ENCODE data around the gene RRAS2.
"Not testable (repeated sequence)": the region's sequence is repeated elsewhere in the genome, so short reads cannot be mapped to it uniquely, and the experiment has no call there.

RRAS2 gene

DNA sequence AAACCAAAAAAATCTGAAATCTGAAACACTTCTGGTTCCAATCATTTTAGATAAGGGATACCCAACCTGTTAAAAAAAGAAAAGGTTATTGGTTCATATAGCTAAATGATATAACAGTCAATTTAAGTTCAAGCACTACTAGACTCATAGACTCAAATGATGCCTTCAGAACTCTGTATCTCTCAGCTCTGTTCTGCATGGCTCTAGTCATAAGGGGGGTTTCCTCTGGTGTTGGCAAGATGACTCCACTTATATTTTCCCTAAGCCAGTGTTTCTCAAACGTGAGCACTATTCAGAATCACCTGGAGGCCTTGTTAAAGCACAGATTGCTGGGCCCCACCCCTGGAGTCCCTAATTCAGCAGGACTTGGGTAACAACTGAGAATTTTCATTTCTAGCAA lies 11.5 kb upstream of the RRAS2 start:
- no peak for DNase-seq

DNA sequence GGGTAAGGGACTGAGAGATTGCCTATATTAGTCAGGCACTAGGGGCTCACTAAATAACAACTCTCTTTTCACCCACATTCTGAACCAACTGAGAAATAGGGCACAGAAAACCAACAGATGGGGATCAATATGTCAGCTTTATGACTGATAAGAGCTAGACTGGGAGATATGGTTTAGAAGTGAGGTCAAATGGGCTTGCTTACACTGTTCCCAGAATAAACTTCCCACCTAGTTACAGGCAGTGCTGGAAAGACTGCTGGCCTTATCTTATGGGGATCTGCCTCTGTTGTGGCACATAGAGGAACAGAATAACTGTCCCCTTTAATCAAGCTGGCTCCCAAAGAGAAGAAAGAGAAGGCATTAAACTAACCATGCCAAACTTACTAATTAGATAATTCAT lies 10.6 kb upstream of the RRAS2 start:
- no peak for DNase-seq

DNA sequence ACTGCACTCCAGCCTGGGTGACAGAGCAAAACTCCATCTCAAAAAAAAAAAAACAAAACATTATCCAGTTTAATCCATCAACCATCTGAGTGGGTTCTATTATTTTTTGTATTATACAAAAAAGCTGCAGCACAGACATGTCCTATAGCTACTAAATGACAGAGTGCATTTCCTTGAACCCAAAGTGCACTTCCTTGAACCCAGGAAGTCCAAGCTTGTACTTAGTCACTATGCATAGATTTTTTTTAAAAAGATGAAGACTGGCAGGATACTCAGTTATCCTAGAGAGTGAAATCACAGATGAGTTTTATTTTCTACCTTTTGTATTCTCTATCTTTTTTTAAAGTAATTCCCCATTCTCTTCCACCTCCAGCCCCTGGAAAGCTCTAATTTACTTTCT lies 8.0 kb upstream of the RRAS2 start:
- DNase-seq = no peak

DNA sequence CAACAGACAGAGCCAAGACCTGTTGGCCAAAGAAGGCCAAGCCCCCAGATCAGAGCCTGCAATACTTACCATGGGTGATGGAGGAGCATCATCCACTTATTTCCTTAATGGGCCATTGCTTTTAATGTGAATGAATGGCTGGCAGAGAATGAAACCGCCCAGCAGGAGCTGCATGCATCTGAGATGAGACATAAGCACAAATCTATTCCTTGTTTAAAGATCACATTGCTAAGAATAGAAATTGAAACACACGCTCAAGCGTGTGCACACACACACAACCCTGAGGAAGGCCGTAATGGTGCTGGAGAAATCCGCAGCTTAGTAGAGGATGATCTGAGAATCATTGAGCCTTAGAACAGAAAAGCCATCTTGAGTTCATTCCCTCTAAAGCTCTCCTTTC lies 5.3 kb upstream of the RRAS2 start:
- DNase-seq = no peak

DNA sequence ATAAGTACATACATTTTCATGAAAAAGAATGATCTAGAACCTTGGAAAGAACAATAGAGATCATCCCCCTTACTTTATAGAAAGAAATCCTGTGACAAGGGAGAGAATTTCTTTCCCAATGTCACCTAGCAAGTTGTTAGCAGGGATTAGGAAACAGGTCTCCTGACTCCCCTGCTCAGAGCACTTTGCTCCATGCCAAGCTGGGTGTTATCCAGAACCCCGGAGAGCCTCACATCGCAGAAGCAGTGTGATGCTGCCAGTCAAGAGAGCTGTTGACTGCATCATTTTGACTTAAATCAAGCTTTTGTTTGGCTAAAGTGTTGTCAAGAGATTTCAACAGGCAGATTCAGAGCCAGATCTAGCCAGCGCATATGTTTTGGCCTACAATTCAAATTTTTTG lies 3.6 kb upstream of the RRAS2 start:
- no peak for DNase-seq

DNA sequence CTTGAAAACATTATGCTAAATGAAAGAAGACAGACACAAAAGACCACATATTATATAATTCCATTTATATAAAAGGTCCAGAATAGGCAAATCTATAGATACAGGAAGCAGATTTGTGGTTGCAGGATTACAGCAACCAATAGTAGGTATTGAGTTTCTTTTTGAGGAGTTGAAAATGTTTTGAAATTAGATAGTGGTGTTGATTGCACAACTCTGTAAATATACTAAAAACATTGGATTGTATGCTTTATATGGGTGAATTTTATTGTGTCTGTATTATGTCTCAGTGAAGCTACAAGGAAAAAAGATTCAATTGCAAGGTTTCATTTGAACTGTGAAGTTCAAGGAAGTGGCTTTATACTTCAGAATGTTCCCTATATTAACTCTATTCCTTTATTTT lies 3.0 kb upstream of the RRAS2 start:
- no peak for DNase-seq

DNA sequence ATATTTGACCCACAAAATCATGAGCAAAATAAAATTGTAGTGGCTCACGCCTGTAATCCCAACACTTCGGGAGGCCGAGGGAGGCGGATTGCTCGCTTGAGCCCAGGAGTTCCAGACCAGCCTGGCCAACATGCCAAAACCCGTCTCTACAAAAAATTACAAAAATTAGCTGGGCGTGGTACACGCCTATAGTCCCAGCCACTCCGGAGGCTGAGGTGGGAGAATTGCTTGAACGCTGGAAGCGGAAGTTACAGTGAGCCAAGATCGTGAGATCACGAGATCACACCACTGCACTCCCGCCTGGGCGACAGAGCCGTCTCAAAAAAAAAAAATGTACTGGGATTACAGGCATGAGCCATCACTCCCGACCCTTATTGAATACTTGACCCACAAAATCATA lies 2.0 kb upstream of the RRAS2 start:
- no peak for DNase-seq

DNA sequence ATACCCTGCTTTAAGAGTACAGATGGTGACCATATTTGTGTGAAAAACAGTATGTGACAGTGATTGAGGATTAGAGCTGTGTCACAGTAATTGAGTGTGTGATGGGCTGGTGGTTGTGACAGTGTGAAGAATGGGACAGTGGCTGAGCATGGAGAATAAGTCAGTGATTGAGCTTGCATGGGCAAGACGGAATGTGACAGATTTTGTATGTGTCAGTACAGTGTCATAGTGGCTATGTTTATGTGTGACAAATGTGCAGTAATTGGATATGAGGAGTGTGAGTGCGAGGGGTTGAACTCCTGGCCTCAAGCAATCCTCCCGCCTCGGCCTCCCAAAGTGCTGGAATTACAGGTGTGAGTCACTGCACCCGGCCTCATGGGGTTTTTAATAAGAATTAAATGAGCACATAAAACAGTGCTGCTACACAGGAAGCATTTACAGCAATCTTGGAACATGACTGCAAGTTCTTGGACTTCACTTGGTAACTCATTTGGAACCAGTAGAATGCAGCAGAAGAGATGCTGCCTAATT lies 583 bp upstream of the RRAS2 start:
- no peak for DNase-seq

DNA sequence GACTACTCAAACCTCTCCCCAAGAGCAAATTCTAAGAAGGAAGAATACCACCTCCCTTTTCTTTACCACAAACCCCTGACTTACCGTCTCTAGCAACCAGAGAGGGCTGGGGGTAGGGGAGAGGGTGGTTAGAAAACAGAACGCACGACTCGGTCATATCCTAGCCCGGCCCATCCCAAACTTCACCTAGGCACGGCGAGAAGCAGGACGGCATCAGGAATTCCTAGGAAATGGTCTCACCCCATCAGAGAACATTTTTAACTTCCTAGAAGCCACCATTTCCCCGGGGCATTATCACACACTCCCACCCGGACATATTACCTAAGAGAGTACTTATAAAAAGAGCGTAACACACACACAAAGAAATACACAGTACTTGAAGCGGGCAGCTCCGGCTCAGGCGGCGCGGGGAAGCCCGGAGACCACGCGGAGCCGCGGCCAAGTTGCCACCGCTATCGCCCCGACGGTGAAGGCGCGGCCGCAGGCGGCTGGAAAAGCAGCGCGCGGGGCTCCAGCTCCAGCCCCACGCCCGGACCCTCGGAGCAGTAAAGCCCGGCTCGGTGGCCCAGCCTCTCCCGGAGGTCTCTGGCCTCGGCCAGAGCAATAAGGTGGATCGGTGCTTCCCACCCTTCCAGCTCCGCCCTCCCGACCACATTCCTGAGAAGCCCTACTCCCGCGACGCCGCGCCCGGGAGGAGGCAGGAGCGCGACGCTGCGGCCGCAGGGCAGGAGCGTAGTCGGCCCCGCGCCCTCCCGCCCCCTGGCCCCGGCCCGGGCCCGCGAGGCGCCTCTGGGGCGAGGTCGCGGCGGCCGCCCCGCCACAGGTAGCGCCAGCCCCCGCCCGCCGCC lies 878 bp downstream of the RRAS2 start:
- peak in 5 of 6 experiments; percentile 11 to 57 (median 30) for DNase-seq

DNA sequence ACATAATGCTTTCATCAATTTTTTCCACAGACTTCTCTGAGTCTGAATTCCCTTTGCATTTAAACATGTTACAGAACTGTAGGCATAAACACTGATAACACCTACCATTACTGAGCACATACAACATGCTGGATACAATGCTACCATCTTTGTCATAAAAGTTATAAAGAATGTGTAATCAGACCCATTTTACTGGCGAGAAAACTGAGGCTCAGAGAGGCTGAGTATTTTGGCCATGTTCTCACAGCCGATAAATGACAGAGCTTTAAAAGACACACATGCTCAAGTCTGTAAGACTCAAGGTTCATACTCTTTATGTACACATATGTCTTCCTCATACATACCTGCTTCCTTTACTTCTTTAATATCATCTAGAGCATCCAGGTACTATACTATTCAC lies 2.6 kb downstream of the RRAS2 start:
- no peak for DNase-seq

DNA sequence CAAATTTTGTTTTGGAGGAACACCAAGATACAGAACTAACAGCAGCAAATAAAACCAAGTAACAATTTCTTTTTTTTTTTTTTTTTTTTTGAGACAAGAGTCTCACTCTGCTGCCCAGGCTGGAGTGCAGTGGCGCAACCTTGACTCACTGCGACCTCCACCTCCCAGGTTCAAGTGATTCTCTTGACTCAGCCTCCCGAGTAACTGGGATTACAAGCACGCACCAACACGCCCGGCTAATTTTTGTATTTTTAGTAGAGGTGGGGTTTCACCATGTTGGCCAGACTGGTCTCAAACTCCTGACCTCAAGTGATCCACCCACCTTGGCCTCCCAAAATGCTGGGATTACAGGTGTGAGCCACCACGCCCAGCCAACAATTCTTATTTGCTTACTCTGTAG lies 4.4 kb downstream of the RRAS2 start:
- not testable (repeated sequence) for DNase-seq

DNA sequence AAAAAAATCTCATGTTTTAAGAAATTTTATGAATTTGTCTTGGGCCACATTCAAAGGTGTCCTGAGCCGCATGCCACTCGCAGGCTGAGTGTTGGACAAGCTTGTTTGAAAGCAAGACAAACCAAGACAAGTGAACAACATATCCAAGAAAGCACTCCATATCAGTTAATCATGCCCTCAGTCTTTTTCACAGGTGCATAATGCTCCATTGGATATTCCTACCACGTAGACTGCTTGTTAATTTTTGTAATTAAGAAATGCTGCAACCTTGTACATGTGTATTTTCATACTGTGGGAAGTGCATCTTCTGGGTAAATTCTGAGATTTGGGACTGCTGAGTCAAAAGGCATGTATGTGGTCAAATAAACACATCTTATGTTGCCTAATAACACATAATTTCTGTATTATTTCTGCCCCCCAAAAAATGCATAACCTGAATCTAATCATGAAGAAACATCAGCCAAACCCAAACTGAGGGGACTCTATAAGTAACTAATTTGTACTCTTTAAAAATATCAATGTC lies 8.2 kb downstream of the RRAS2 start:
- no peak for DNase-seq

DNA sequence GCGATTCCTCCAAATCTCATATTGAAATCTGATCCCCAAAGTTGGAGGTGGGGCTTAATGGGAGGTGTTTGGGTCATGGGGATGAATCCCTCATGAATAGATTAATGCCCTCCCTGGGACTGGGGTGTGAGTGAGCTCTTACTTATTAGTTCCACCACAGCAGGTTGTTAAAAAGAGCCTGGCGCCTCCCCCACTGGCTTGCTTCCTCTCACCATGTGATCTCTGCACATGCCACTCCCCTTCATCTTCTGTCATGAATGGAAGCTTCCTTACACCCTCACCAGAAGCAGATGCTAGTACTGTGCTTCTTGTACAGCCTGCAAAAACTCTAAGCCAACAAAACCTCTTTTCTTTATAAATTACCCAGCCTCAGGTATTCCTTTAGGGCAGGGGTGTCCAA lies 8.8 kb downstream of the RRAS2 start:
- no peak for DNase-seq

DNA sequence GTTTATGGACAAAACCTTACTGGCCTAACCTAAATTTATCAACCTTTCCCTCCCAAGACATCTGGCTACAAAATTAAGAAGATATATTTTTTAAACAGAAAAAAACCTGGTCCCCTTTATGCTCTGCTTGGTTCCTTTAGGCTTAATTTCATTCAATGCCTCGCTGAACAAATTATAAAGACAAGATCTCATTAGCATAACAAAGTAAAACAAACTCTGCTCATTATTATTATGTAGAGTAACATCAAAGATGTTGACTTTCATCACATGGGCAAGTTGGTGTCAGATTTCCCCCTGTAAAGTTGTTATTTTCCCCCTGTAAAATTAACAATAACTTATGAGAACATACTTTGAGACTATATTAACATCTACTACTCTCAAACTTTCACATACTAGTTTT lies 11.0 kb downstream of the RRAS2 start:
- no peak for DNase-seq

DNA sequence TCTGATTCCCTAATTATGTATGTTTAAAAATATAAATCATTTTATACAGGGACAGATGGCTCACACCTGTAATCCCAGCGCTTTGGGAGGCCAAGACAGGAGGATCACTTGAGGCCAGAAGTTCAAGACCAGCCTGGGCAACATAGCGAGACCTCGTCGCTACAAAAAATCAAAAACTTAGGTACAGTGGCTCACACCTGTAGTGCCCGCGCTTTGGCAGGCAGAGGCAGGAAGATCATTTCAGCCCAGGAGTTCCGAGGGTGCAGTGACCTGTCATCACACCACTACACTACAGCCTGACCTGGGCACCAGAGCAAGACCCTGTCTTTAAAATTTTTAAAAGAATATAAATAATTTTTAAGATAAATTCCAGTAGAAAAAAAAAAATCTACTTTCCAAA lies 11.5 kb downstream of the RRAS2 start:
- no peak for DNase-seq

DNA sequence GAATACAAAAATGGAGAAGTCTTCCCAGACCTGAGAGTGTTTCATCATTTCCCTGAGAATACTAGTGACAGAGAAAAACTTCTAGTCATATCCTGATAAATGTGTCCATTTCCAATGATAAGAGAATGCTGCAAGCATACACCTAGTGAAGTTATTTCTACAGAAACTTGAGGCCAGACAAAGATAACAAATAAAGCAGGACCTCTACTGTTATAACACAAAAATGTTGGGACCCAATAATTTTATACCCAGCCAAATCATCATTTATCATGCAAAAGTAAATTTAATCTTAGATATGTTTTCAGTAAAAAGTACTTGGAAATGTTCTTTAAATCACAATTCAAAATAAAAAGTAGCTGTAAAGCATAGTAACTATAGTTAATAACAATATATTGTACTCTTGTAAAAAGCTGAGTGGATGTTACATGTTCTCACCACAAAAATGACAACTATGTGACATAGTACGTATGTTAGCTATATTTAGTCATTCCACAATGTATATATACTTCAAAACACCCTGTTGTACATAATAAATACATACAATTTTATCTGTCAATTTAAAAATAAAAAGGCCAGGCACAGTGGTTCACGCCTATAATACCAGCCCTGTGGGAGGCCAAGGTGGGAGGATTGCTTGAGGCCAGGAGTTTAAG lies 12.6 kb downstream of the RRAS2 start:
- DNase-seq = no peak

DNA sequence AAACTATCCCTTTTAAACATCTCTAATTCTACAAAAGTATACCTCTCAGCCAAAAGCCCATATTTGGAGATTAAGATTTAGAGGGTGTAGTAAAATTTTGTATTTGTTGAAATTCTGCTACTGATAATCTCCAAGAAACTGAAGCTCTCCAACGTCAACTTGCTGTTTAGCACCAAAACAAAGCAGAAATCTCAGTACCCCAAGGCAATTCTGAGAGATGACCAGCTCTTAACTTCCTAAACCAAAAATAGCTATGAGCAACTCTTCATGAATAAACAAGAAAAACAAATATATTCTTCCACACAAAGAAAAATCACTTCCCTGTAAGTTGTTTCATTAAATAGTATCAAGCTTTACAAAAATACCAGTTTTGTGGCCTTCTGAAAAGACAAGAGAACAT lies 13.3 kb downstream of the RRAS2 start:
- DNase-seq = no peak

DNA sequence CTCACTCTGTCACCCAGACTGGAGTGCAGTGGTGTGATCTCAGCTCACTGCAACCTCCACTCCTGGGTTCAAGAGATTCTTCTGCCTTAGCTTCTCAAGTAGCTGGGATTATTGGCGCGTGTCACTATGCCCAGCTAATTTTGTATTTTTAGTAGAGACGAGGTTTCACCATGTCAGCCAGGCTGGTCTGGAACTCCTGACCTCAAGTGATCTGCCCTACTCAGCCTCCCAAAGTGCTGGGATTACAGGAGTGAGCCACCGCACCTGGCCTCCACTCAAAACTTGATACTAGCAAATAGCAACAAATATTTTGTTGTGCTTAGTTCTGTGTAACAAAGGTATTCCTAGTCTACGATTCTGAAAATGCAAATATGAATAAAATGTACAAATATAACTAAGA lies 14.0 kb downstream of the RRAS2 start:
- not testable (repeated sequence) for DNase-seq

DNA sequence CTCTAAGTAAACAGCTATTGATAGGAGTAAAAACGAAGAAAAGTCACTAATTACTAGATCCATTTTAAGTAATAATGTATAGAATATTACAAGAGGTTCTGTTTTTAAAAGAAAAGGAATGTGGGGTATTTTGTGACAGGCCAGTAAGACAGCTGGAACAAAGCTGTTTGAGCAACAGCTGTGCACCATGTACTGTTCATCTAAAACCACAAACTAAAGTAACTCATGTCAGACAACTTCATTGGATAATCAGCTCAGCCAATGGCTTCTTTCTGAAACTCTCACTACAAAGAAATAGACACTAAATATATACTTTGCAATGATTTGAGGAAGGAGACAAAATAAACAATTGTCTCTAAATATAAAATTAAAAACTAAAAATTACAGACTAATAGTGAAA lies 16.1 kb downstream of the RRAS2 start:
- no peak for DNase-seq

DNA sequence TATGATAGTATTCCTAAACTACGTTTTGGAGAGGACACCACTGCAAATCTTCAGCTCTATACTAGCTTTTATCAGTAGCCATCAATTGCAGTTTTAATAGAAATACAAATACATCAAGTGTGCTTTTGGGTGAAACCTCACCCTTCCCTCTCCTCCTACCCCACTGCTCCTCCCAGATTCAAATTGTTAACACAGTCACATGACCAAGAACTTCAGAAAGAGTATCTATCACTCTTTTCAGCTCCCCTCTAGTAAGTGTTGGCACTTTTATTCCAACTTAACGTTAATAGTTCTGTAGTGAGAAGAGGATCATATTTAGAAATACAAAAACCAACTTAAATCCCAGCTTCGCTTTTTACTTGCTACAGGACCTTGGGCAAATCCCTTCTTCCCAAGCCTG lies 17.0 kb downstream of the RRAS2 start:
- DNase-seq = no peak

DNA sequence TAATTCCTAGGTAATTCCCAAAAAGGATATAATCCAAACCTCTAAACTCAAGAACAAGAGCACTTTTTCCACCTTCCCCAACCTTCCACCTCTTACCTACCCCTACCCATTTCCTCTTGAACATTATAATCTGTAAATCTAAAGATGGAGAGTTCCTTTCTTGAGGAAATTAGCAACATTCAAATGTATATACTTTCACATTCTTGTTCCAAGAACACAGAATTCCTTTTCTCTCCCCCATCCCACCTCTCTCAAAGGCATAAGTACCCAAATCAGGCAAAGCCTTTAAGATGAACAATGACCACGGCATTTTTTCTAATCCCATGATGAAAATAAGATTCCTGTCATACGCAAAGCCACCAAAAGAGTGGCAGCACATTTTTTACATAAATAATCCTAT lies 18.3 kb downstream of the RRAS2 start:
- DNase-seq = no peak

DNA sequence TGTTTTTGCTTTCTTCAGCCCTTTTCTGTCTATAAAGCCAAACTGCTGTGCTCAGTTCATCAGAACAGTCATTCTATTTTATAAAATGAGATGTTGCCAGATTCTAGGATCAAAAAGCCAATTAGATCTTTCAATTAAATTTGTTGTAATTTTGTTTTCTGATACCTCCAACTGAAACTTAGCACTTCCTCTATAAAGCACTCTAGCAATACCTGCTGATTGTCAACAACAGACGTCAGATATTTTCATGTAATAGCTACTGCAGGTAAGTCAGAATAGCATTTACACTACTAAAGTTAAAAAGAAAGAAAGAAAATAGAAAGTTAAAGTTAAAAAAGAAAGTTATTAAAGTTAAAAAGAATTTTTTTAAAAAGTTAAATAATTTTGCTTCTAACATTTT lies 19.6 kb downstream of the RRAS2 start:
- DNase-seq = no peak

DNA sequence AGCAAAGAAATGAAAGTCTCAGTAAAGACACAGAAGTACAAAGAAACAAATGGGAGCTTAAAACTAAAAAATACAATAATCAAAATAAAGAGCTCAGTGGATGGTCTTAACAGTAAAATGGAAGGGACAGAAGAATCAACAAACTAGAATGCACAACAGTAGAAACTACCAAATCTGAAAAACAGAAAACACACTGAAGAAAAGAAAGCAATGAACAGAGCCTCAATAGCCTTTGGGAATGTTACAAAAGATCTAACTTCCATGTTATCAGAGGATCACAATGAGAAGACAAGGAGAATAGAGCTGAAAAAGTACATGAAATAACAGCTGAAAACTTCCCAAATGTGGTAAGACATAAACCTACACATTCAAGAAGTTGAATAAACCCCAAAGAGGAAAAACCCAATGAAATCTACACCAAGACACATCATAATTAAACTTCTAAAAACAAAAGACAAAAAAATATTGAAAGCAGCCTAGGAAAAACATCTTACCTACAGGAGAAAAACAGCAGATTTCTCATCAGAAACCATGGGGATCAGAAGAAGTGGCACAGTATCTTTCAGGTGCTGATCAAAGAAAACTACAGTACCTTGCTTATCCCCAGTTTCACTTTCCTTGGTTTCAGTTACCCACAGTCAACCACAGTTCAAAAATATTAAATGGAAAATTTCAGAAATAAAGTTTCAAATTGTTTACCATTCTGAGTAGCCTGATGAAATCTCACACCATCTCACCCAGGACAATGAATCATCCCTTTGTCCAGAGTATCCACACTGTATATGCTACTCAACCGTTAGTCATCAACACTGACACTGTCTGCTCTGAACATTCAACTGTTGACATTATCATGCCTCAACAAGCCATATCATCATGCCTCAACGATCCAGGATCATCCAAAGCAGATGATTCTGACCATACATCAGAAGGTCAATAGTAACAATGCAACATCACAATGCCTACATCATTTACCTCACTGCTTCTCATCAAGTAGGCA lies 22.2 kb downstream of the RRAS2 start:
- DNase-seq = no peak
